Measurements from ENCODE around the gene CYP4F8.
"Not testable (repeated sequence)": the region's sequence is repeated elsewhere in the genome, so short reads cannot be mapped to it uniquely, and the experiment has no call there.

The CYP4F8 gene

GRCh38 chr19:15614507-15615379, at the start of gene CYP4F8:
Gene CYP4F8, plus strand, starts transcription at chr19:15615218. Its CDS starts 399 bp downstream, at chr19:15615617.
- DNase-seq: no peak

- no peak for DNase-seq
Measured at GRCh38 chr19:15570420-15570819, 44.6 kb upstream of the CYP4F8 start.

GRCh38 chr19:15575406-15575805, 39.6 kb upstream of the CYP4F8 start:
- DNase-seq: no peak

- DNase-seq: no peak
Measured at GRCh38 chr19:15576526-15577156, 38.4 kb upstream of the CYP4F8 start.

GRCh38 chr19:15577184-15577771, 37.7 kb upstream of the CYP4F8 start:
- DNase-seq: no peak

GRCh38 chr19:15583346-15583745, 31.7 kb upstream of the CYP4F8 start:
- DNase-seq: no peak

- DNase-seq: no peak
Measured at GRCh38 chr19:15584095-15584494, 30.9 kb upstream of the CYP4F8 start.

GRCh38 chr19:15584541-15585115, 30.4 kb upstream of the CYP4F8 start:
- no peak for DNase-seq

- DNase-seq: no peak
Measured at GRCh38 chr19:15587663-15588062, 27.4 kb upstream of the CYP4F8 start.

- DNase-seq: no peak
Measured at GRCh38 chr19:15588265-15588664, 26.8 kb upstream of the CYP4F8 start.

- DNase-seq: no peak
Measured at GRCh38 chr19:15589760-15590451, 25.1 kb upstream of the CYP4F8 start.

- no peak for DNase-seq
Measured at GRCh38 chr19:15591796-15592195, 23.2 kb upstream of the CYP4F8 start.

GRCh38 chr19:15592506-15592905, 22.5 kb upstream of the CYP4F8 start:
- not testable (repeated sequence) for DNase-seq

- DNase-seq: not testable (repeated sequence)
Measured at GRCh38 chr19:15593766-15594165, 21.3 kb upstream of the CYP4F8 start.

- DNase-seq: no peak
Measured at GRCh38 chr19:15595069-15595468, 19.9 kb upstream of the CYP4F8 start.

GRCh38 chr19:15607978-15608925, 6.8 kb upstream of the CYP4F8 start:
- not testable (repeated sequence) for DNase-seq

GRCh38 chr19:15609261-15609660, 5.8 kb upstream of the CYP4F8 start:
- DNase-seq: no peak

GRCh38 chr19:15612342-15612741, 2.7 kb upstream of the CYP4F8 start:
- DNase-seq: no peak

- DNase-seq: no peak
Measured at GRCh38 chr19:15613338-15613737, 1.7 kb upstream of the CYP4F8 start.

GRCh38 chr19:15615526-15615925, 508 bp downstream of the CYP4F8 start:
- DNase-seq: no peak

- DNase-seq: no peak
Measured at GRCh38 chr19:15616183-15616582, 1.2 kb downstream of the CYP4F8 start.

All from SIG-M5 (cell line).